Smooth muscle cell (in vitro differentiated cells): ENCODE measurements around the gene DNAH10. TPM values are rescaled to one million over a fixed set of nuclear protein-coding genes. Genes with fewer than 3 reads are reported as not detected.

ENCODE experiments used
- DNase-seq: peaks from one replicate; lab custom pipeline; 2025; ENCODE audit not compliant: unreplicated experiment; lab: John Stamatoyannopoulos, UW
- H2AFZ ChIP-seq: fragments of 200-600 bp; sonication (generic); 2 replicates; pipeline ENCODE4 v1.6.0; 2016; ENCODE audit warnings: antibody characterized with exemption, low read depth, mild to moderate bottlenecking
- H3F3A ChIP-seq: fragments of 200-600 bp; sonication (generic); 2 replicates; pipeline ENCODE4 v1.6.0; 2017; ENCODE audit warnings: antibody characterized with exemption, low read depth
- H3K27ac ChIP-seq: fragments of 200-600 bp; sonication (generic); 2 replicates; pipeline ENCODE4 v1.5.1; 2016; ENCODE audit warnings: low read depth, mild to moderate bottlenecking
- H3K27me3 ChIP-seq: fragments of 200-600 bp; sonication (generic); 2 replicates; pipeline ENCODE4 v1.6.1; 2016; ENCODE audit warnings: low read depth, mild to moderate bottlenecking
- H3K36me3 ChIP-seq: fragments of 200-600 bp; sonication (generic); 2 replicates; pipeline ENCODE4 v1.5.1; 2016; ENCODE audit warnings: low read depth
- H3K4me1 ChIP-seq: fragments of 200-600 bp; sonication (generic); 2 replicates; pipeline ENCODE4 v1.5.1; 2016; ENCODE audit warnings: low read depth
- H3K4me2 ChIP-seq: fragments of 200-600 bp; sonication (generic); 2 replicates; pipeline ENCODE4 v1.6.0; 2016; ENCODE audit warnings: mild to moderate bottlenecking
- H3K4me3 ChIP-seq: fragments of 200-600 bp; sonication (generic); 2 replicates; pipeline ENCODE4 v1.5.1; 2016; ENCODE audit warnings: mild to moderate bottlenecking
- H3K79me2 ChIP-seq: fragments of 200-600 bp; sonication (generic); 2 replicates; pipeline ENCODE4 v1.6.0; 2016; ENCODE audit warnings: low read depth, mild to moderate bottlenecking
- H3K9ac ChIP-seq: fragments of 200-600 bp; sonication (generic); 2 replicates; pipeline ENCODE4 v1.6.0; 2016; ENCODE audit warnings: low read depth
- H3K9me3 ChIP-seq: fragments of 200-600 bp; sonication (generic); replicated peaks from 2 replicates; pipeline ENCODE4 v1.5.1; 2016; ENCODE audit warnings: low read depth
- H4K20me1 ChIP-seq: fragments of 200-600 bp; sonication (generic); 2 replicates; pipeline ENCODE4 v1.6.0; 2016; ENCODE audit warnings: low read depth
- WGBS: methylation state at CpG from one replicate; pipeline ENCODE4 v1.1.7; 2016; ENCODE audit warnings: low lambda C conversion rate; 5-methylcytosine and 5-hydroxymethylcytosine counted together
- polyA plus RNA-seq: library from polyadenylated mRNA; unstranded; fragments of >200 nt; fragmentation: Nextera tagmentation; extraction: Ambion mirVana; gene quantifications from 2 replicates; pipeline ENCODE4 v1.2.1, GENCODE V29; 2016
- total RNA-seq: library from RNA; depleted of rRNA; stranded (reverse); fragments of >200 nt; gene quantifications from 2 replicates; pipeline ENCODE4 v1.2.3, GENCODE V29; 2014
- TF ChIP-seq, protein P1 (sequence below): fragments of 200-600 bp; sonication (generic); IDR thresholded peaks from 2 replicates; pipeline ENCODE4 v1.5.1; 2017; ENCODE audit warnings: borderline replicate concordance, mild to moderate bottlenecking, antibody characterized with exemption; ENCODE audit not compliant: insufficient read depth, poor library complexity, severe bottlenecking

Gene DNAH10
- total and polyA plus RNA-seq, 2 experiments from 2014 or later, result 1.5 to 2.2 TPM

DNA sequence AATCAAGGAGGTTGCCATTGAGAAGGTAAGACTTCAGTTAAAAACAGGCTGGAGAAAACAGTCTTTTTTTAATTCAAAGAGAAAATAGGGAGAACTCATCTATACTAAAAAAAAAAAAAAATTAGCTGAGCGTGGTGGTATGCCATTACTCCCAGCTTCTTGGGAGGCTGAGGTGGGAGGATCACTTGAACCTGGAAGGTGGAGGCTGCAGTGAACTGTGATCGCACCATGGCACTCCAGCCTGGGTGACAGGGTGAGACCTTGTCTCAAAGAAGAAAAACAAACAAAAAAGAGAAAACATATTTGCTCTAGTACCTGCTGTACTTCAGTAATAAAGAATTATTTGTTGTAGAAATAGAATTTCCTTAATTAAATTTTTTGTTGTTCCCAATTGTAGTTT, 68.6 kb downstream of the DNAH10 start:
- 93% methylated on average over 2 of the region's 2 CpGs for WGBS
- Histone ChIP-seq H3K9ac (no peak overlapping the region), H3K4me2 (no peak overlapping the region), H3K4me3 (no peak overlapping the region), H3K27me3 (no peaks in the 10 kb centered on the region), H3K4me1 (no peaks in the 10 kb centered on the region), H3F3A (no peaks in the 10 kb centered on the region), H3K36me3 (no peaks in the 10 kb centered on the region), H3K79me2 (no peaks in the 10 kb centered on the region), H3K27ac (no peak overlapping the region), H4K20me1 (no peaks in the 10 kb centered on the region), H2AFZ (no peak overlapping the region), H3K9me3 (peaks cover 5% of the 10 kb centered on the region)
- TF ChIP-seq, protein P1, sequence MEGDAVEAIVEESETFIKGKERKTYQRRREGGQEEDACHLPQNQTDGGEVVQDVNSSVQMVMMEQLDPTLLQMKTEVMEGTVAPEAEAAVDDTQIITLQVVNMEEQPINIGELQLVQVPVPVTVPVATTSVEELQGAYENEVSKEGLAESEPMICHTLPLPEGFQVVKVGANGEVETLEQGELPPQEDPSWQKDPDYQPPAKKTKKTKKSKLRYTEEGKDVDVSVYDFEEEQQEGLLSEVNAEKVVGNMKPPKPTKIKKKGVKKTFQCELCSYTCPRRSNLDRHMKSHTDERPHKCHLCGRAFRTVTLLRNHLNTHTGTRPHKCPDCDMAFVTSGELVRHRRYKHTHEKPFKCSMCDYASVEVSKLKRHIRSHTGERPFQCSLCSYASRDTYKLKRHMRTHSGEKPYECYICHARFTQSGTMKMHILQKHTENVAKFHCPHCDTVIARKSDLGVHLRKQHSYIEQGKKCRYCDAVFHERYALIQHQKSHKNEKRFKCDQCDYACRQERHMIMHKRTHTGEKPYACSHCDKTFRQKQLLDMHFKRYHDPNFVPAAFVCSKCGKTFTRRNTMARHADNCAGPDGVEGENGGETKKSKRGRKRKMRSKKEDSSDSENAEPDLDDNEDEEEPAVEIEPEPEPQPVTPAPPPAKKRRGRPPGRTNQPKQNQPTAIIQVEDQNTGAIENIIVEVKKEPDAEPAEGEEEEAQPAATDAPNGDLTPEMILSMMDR, result no peak
- DNase-seq, result no peak

DNA sequence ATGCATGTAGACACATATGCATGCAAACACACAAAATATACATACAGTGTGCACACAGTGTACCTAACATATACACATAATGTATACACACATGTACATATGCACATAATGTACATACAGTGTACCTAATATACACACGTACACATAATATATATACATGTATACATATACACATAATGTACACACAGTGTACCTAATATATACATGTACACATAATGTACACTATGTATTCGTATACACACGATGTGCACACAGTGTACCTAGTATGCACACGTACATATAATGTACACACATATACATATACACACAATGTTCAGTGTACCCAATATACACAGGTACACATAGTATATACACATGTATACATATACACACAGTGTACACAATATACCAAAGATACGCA, 70.0 kb downstream of the DNAH10 start:
- H3K9me3 ChIP-seq, result peaks cover 5% of the 10 kb centered on the region
- H3F3A ChIP-seq, result no peaks in the 10 kb centered on the region
- WGBS, result 94% methylated on average over 5 of the region's 5 CpGs
- no peaks in the 10 kb centered on the region for H3K36me3 ChIP-seq
- no peak overlapping the region for H3K27ac ChIP-seq
- no peak overlapping the region for H2AFZ ChIP-seq
- no peaks in the 10 kb centered on the region for H3K79me2 ChIP-seq
- no peak overlapping the region for H3K9ac ChIP-seq
- TF ChIP-seq, protein P1, result no peak
- H4K20me1 ChIP-seq, result no peaks in the 10 kb centered on the region
- H3K4me3 ChIP-seq, result no peak overlapping the region
- H3K4me1 ChIP-seq, result no peaks in the 10 kb centered on the region
- H3K4me2 ChIP-seq, result no peak overlapping the region
- DNase-seq, result no peak
- no peaks in the 10 kb centered on the region for H3K27me3 ChIP-seq

DNA sequence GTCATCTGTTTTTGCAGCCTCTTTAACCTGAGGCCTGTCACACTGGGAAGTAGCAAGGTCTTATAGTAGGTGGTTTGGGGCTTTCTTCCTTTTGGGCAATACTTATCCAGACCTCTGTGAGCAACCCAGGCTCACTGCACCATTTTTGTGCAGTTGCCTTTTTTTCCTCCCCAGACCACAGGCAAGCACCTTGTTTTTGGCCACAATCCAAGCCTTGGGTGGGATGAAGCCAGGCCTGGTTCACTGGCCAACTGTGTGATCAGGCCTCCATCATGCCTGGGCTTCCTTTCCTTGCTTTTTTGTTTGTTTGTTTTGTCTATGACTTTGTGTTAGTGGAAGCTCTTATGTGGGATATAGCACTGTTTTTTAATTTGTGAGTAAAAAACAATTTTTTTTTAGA, 71.7 kb downstream of the DNAH10 start:
- Histone ChIP-seq H3K36me3 (no peaks in the 10 kb centered on the region), H3K27ac (no peak overlapping the region), H3K9ac (no peak overlapping the region), H3K27me3 (no peaks in the 10 kb centered on the region), H4K20me1 (no peaks in the 10 kb centered on the region), H3K4me3 (no peak overlapping the region), H3F3A (no peaks in the 10 kb centered on the region), H3K4me1 (no peaks in the 10 kb centered on the region), H3K9me3 (peaks cover 5% of the 10 kb centered on the region), H3K4me2 (no peak overlapping the region), H2AFZ (no peak overlapping the region), H3K79me2 (no peaks in the 10 kb centered on the region)
- TF ChIP-seq, protein P1, result no peak
- no peak for DNase-seq

DNA sequence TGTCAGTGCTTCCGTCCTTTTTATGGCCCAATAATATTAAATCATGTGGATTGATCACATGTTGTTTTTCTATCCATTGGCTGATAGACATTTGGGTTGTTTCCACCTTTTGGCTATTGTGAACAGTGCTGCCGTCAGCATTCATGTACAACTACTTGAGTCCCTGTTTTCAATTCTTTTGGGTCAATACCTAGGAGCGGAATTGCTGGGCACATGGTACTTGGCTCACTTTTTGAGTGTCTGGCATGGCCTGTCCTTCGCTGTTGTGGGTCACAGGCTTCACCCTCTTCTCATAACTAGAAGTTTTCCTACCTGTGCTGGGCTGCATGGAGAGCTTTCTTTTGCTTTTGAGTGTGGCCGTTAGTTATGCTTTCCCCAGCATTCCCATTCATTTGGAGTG, 72.7 kb downstream of the DNAH10 start:
- Histone ChIP-seq H3F3A (no peaks in the 10 kb centered on the region), H3K27ac (no peak overlapping the region), H3K36me3 (no peaks in the 10 kb centered on the region), H3K4me1 (no peaks in the 10 kb centered on the region), H3K9ac (no peak overlapping the region), H3K27me3 (no peaks in the 10 kb centered on the region), H2AFZ (no peak overlapping the region), H4K20me1 (no peaks in the 10 kb centered on the region), H3K79me2 (no peaks in the 10 kb centered on the region), H3K9me3 (peaks cover 5% of the 10 kb centered on the region), H3K4me3 (no peak overlapping the region), H3K4me2 (no peak overlapping the region)
- 96% methylated on average over 5 of the region's 5 CpGs for WGBS
- DNase-seq, result no peak
- TF ChIP-seq, protein P1, result no peak
